ENCODE measurements around the gene DACH1.

DACH1 gene

GRCh38 chr13:71869274-71869673 is 2.3 kb upstream of the DACH1 start:
- H3K4me3 ChIP-seq (ENCODE audit: control insufficient read depth, low read depth, low read length): no peak overlapping the region
- DNase-seq (ENCODE audit: low read depth): no peak
- TF ChIP-seq, protein P1, sequence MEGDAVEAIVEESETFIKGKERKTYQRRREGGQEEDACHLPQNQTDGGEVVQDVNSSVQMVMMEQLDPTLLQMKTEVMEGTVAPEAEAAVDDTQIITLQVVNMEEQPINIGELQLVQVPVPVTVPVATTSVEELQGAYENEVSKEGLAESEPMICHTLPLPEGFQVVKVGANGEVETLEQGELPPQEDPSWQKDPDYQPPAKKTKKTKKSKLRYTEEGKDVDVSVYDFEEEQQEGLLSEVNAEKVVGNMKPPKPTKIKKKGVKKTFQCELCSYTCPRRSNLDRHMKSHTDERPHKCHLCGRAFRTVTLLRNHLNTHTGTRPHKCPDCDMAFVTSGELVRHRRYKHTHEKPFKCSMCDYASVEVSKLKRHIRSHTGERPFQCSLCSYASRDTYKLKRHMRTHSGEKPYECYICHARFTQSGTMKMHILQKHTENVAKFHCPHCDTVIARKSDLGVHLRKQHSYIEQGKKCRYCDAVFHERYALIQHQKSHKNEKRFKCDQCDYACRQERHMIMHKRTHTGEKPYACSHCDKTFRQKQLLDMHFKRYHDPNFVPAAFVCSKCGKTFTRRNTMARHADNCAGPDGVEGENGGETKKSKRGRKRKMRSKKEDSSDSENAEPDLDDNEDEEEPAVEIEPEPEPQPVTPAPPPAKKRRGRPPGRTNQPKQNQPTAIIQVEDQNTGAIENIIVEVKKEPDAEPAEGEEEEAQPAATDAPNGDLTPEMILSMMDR (conservative IDR thresholded peaks at IDR 0.05; ENCODE audit: control insufficient read depth, insufficient read depth, low read depth, low read length): no peak

DNA sequence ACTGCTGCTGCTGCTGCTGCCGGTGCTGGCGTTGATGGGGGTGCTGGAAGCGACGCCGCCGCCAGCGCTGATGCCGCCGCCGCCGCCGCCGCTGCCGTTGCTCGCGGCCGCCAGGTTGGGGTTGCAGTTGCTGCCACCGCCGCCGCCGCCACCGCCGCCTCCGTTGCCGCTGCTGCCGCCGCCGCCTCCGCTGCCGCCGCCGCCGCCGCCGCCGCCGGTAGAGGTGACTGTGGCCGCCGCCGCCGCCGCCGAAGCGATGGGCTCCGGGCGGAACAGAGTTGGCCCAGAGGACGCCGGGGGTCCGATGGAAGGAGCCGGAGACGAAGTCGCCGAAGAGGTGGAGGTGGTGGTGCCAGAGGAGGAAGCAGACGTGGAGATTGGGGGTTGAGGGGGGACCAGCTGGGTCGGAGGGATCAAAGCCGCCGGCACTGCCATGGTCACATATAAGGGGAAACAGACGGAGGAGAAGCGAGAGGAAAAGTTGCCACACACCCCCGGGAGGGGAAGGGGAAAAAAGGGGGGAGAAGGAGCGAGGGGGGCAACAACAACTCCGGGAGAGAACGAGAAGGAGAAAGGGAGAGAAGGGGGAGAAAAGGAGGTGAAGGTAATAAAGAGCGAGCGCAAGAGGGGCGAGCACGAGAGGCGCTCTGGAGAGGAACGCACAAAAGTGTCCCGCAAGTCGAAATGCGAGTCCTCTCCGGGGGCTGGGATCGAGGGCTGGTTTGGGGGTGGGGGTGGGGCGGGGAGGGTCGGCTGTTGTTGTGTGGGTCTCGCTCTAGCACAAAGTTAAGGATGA is 471 bp downstream of the DACH1 start:
- TF ChIP-seq, protein P1 (conservative IDR thresholded peaks at IDR 0.05; ENCODE audit: control insufficient read depth, insufficient read depth, low read depth, low read length): no peak
- no peak for DNase-seq (ENCODE audit: low read depth)
- H3K4me3 ChIP-seq (ENCODE audit: control insufficient read depth, low read depth, low read length): peak overlapping the region; percentile 27

- TF ChIP-seq, protein P1 (conservative IDR thresholded peaks at IDR 0.05; ENCODE audit: control insufficient read depth, insufficient read depth, low read depth, low read length): no peak
- no peak for DNase-seq (ENCODE audit: low read depth)
- no peak overlapping the region for H3K4me3 ChIP-seq (ENCODE audit: control insufficient read depth, low read depth, low read length)
Observed at GRCh38 chr13:71865874-71866334, 1.1 kb downstream of the DACH1 start.

DNA sequence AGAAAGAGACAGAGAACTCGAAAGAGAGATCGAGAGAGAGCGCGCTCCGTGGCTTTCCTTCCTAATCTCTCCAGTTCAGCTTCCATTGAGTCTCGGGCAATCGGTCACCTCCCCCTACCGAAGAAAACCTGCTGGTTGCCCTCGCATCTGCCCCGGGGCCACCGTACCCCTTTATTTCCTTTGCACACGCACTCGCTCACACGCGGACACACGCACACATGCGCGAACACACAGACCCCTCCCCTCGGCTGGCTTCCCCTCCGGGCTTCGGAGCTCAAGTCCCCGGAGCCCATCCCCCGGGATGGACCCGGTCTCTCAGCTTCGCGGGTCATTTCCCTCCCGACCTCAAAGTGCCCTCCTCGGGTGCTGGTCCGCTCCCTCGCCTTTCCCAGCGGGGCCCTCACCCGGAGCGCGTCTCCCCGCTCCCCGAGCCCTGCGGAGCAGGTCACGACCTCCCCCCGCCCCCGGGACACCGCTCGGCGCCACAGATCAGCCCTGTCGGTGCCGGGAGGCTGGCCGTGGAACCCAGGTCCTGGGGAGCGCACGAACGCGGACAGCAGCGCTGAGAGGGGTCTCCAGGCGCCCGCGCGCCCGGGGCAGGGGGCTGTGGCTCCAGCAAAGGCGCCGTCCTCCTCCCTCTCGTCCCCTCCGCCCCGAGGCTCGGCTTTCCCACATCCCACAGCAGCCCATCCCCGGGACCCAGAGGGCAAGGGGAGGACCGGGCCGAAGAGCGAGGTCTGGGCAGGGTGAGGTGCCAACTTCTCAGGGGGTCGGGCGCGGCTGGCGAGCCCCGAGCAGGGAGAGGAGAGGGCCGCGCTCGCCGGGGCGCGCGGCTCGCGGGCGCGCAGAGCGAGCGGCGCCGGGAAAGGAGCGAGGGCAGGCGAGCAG is 1.8 kb downstream of the DACH1 start:
- TF ChIP-seq, protein P1 (conservative IDR thresholded peaks at IDR 0.05; ENCODE audit: control insufficient read depth, insufficient read depth, low read depth, low read length): no peak
- H3K4me3 ChIP-seq (ENCODE audit: control insufficient read depth, low read depth, low read length): no peak overlapping the region
- DNase-seq (ENCODE audit: low read depth): no peak

GRCh38 chr13:71864094-71864985 is 2.7 kb downstream of the DACH1 start:
- no peak for DNase-seq (ENCODE audit: low read depth)
- TF ChIP-seq, protein P1 (conservative IDR thresholded peaks at IDR 0.05; ENCODE audit: control insufficient read depth, insufficient read depth, low read depth, low read length): no peak
- H3K4me3 ChIP-seq (ENCODE audit: control insufficient read depth, low read depth, low read length): no peak overlapping the region
